H1 (cell line): Measurements from ENCODE around the gene NXPH1. TPM values are rescaled to one million over a fixed set of nuclear protein-coding genes. Genes with fewer than 3 reads are reported as not detected.

Experiments
- CTCF ChIA-PET: fragments of 300-600 bp; sonication (Branson Sonifier 250); formaldehyde crosslinking; loops from one replicate; lab custom pipeline; 2021; ENCODE audit not compliant: partially characterized antibody; lab: Charles Lee
- POLR2A ChIA-PET: fragments of 300-600 bp; sonication (Branson Sonifier 250); formaldehyde crosslinking; loops from one replicate; lab custom pipeline; 2021; ENCODE audit warnings: inconsistent platforms; ENCODE audit not compliant: partially characterized antibody; lab: Charles Lee
- DNase-seq, 2 experiments: peaks; one replicate each; pipeline versions ENCODE4 v3.0.0 to v3.0.0-alpha.2; 2010 to 2022; ENCODE audit warnings: low spot score in 2 of 2, low read depth in 1 of 2, mixed read lengths in 1 of 2
- FAIRE-seq: peaks from 2 replicates; lab custom pipeline; 2011; peaks lifted over from hg19 to GRCh38; lab: Jason Lieb, UNC
- H2AFZ ChIP-seq: 2 replicates; pipeline ENCODE4 v1.8.1; 2012; ENCODE audit warnings: low read length, inconsistent platforms
- H2AK5ac ChIP-seq: 2 replicates; pipeline ENCODE4 v1.6.1; 2013; ENCODE audit warnings: low read depth, low read length
- H2BK120ac ChIP-seq: replicated peaks from 2 replicates; pipeline ENCODE3; 2013; ENCODE audit warnings: low read depth, low read length, inconsistent platforms
- H2BK12ac ChIP-seq: 2 replicates; pipeline ENCODE4 v1.6.1; 2013; ENCODE audit warnings: low read depth, low read length
- H2BK15ac ChIP-seq: 2 replicates; pipeline ENCODE4 v1.6.1; 2013; ENCODE audit warnings: low read length
- H2BK20ac ChIP-seq: 2 replicates; pipeline ENCODE4 v1.6.1; 2013; ENCODE audit warnings: low read length
- H2BK5ac ChIP-seq: 2 replicates; pipeline ENCODE4 v1.6.1; 2013; ENCODE audit warnings: low read depth, low read length
- H3K14ac ChIP-seq: 2 replicates; pipeline ENCODE4 v1.6.1; 2013; ENCODE audit warnings: inconsistent platforms; ENCODE audit not compliant: insufficient read length
- H3K18ac ChIP-seq: 2 replicates; pipeline ENCODE4 v1.6.1; 2013; ENCODE audit warnings: low read length; ENCODE audit errors: extremely low read depth
- H3K23ac ChIP-seq: 2 replicates; pipeline ENCODE4 v1.6.1; 2013; ENCODE audit warnings: inconsistent platforms; ENCODE audit not compliant: insufficient read length
- H3K23me2 ChIP-seq: 2 replicates; pipeline ENCODE4 v1.6.1; 2013; ENCODE audit warnings: low read depth, low read length
- H3K27ac ChIP-seq: 2 replicates; pipeline ENCODE4 v1.6.1; 2011; ENCODE audit warnings: low read depth, low read length, inconsistent platforms
- H3K27me3 ChIP-seq, 4 experiments: replicated peaks in 1 of 4; 1 replicate in 1 of 4; 2 replicates in 3 of 4; pipeline versions ENCODE4 v1.6.1 to v1.8.1; 2011 to 2013; ENCODE audit warnings: low read length in 3 of 4, mild to moderate bottlenecking in 3 of 4, inconsistent platforms in 2 of 4, mixed read lengths in 2 of 4, moderate library complexity in 1 of 4; ENCODE audit not compliant: control insufficient read depth in 3 of 4, insufficient read depth in 3 of 4; ENCODE audit errors: extremely low read depth in 1 of 4
- H3K36me3 ChIP-seq, 4 experiments: 2 replicates each; pipeline versions ENCODE4 v1.6.1 to v1.8.1; 2011 to 2013; ENCODE audit warnings: mild to moderate bottlenecking in 4 of 4, low read length in 3 of 4, moderate library complexity in 2 of 4, control low read depth in 1 of 4, inconsistent platforms in 1 of 4; ENCODE audit not compliant: insufficient read depth in 4 of 4, control insufficient read depth in 2 of 4
- H3K4ac ChIP-seq: replicated peaks from 2 replicates; pipeline ENCODE3; 2013; ENCODE audit warnings: low read length, low read depth, mixed read lengths, inconsistent platforms; ENCODE audit not compliant: insufficient read length
- H3K4me1 ChIP-seq, 4 experiments: replicated peaks in 1 of 4; 1 replicate in 1 of 4; 2 replicates in 3 of 4; pipeline versions ENCODE4 v1.6.1 to v1.8.1; 2011 to 2013; ENCODE audit warnings: low read length in 3 of 4, inconsistent platforms in 2 of 4, mixed read lengths in 1 of 4; ENCODE audit not compliant: insufficient read depth in 4 of 4, control insufficient read depth in 3 of 4
- H3K4me2 ChIP-seq, 2 experiments: 2 replicates each; pipeline versions ENCODE4 v1.6.1 to v1.8.1; 2011 to 2013; ENCODE audit warnings: low read depth in 2 of 2, low read length in 2 of 2, control low read depth in 1 of 2, inconsistent platforms in 1 of 2, mild to moderate bottlenecking in 1 of 2; ENCODE audit not compliant: insufficient read depth in 1 of 2
- H3K4me3 ChIP-seq, 4 experiments: fragments of 200-600, 300-600 bp in 1 of 4; sonication (generic), shearing (Covaris generic), sonication (Bioruptor Twin) in 1 of 4; 2 replicates each; pipeline versions ENCODE4 v1.5.1 to v1.8.1; 2011 to 2016; ENCODE audit warnings: low read length in 4 of 4, low read depth in 3 of 4, control low read depth in 2 of 4, inconsistent platforms in 2 of 4, mild to moderate bottlenecking in 2 of 4, mixed read lengths in 1 of 4, moderate library complexity in 1 of 4; ENCODE audit not compliant: insufficient read depth in 2 of 4; ENCODE audit errors: extremely low read depth in 1 of 4
- H3K56ac ChIP-seq: replicated peaks from 2 replicates; pipeline ENCODE3; 2013; ENCODE audit warnings: low read depth, mild to moderate bottlenecking, mixed read lengths, low read length, inconsistent platforms; ENCODE audit not compliant: insufficient read length
- H3K79me1 ChIP-seq: 2 replicates; pipeline ENCODE4 v1.6.1; 2013; ENCODE audit warnings: low read depth, low read length, control low read depth
- H3K79me2 ChIP-seq, 2 experiments: 2 replicates each; pipeline versions ENCODE4 v1.6.1 to v1.8.1; 2012 to 2013; ENCODE audit warnings: low read length in 2 of 2, mild to moderate bottlenecking in 2 of 2, inconsistent platforms in 1 of 2; ENCODE audit not compliant: insufficient read depth in 2 of 2, control insufficient read depth in 1 of 2
- H3K9ac ChIP-seq, 4 experiments: replicated peaks in 1 of 4; 1 replicate in 1 of 4; 2 replicates in 3 of 4; pipeline versions ENCODE4 v1.6.1 to v1.8.1; 2011 to 2013; ENCODE audit warnings: low read depth in 3 of 4, low read length in 3 of 4, control low read depth in 2 of 4, mild to moderate bottlenecking in 2 of 4, moderate library complexity in 2 of 4, inconsistent platforms in 1 of 4; ENCODE audit errors: extremely low read depth in 1 of 4
- H3K9me3 ChIP-seq, 2 experiments: 2 replicates each; pipeline versions ENCODE4 v1.6.1 to v1.8.1; 2012 to 2013; ENCODE audit warnings: mild to moderate bottlenecking in 2 of 2, moderate library complexity in 2 of 2, control low read depth in 1 of 2, inconsistent platforms in 1 of 2, low read depth in 1 of 2, low read length in 1 of 2, mixed read lengths in 1 of 2; ENCODE audit not compliant: insufficient read depth in 2 of 2
- H4K20me1 ChIP-seq, 2 experiments: replicated peaks in 1 of 2; 2 replicates each; pipeline versions ENCODE3 to v1.8.1; 2011 to 2013; ENCODE audit warnings: inconsistent platforms in 2 of 2, low read length in 2 of 2, mild to moderate bottlenecking in 1 of 2; ENCODE audit not compliant: insufficient read depth in 2 of 2, control insufficient read depth in 1 of 2
- H4K5ac ChIP-seq: 2 replicates; pipeline ENCODE4 v1.6.1; 2013; ENCODE audit warnings: low read length, low read depth, mixed read lengths, inconsistent platforms; ENCODE audit not compliant: insufficient read length
- H4K8ac ChIP-seq: 2 replicates; pipeline ENCODE4 v1.8.0; 2013; ENCODE audit warnings: mild to moderate bottlenecking, moderate library complexity, low read length, inconsistent platforms; ENCODE audit not compliant: insufficient read depth; ENCODE audit errors: extremely low read depth
- H4K91ac ChIP-seq: replicated peaks from 2 replicates; pipeline ENCODE3; 2013; ENCODE audit warnings: low read length, mixed read lengths, inconsistent platforms; ENCODE audit not compliant: insufficient read length
- CREB1 ChIP-seq: IDR thresholded peaks from 2 replicates; pipeline ENCODE4 v1.6.1; 2012; ENCODE audit warnings: inconsistent platforms
- CTBP2 ChIP-seq: IDR thresholded peaks from 2 replicates; pipeline ENCODE4 v1.7.0; 2011; ENCODE audit warnings: borderline replicate concordance, mild to moderate bottlenecking, moderate library complexity, mixed read lengths, low read length; ENCODE audit not compliant: insufficient read depth, insufficient read length
- EZH2 ChIP-seq: fragments of 200-600 bp; sonication (generic); IDR thresholded peaks from 2 replicates; pipeline ENCODE4 v1.7.1; 2012; ENCODE audit warnings: low read depth, mild to moderate bottlenecking, moderate library complexity, low read length, inconsistent platforms; ENCODE audit not compliant: severe bottlenecking
- HDAC2 ChIP-seq, 2 experiments: fragments of 300-600 bp in 1 of 2; sonication (generic) in 1 of 2; IDR thresholded peaks; 2 replicates each; pipeline ENCODE4 v1.6.1; 2011 to 2012; ENCODE audit warnings: low read depth in 2 of 2, low read length in 2 of 2, mild to moderate bottlenecking in 2 of 2, moderate library complexity in 2 of 2, borderline replicate concordance in 1 of 2, inconsistent platforms in 1 of 2
- KDM5A ChIP-seq: fragments of 200-600 bp; IDR thresholded peaks from 2 replicates; pipeline ENCODE4 v1.7.1; 2012; ENCODE audit warnings: mild to moderate bottlenecking, low read length, inconsistent platforms, mixed read lengths
- NRF1 ChIP-seq: IDR thresholded peaks from 2 replicates; pipeline ENCODE4 v1.6.1; 2011; ENCODE audit warnings: mild to moderate bottlenecking, low read depth, low read length, improper control_type of control experiment
- PHF8 ChIP-seq: fragments of 200-600 bp; sonication (generic); conservative IDR thresholded peaks from 2 replicates; pipeline ENCODE4 v1.7.1; 2012; ENCODE audit warnings: low read depth, mild to moderate bottlenecking, inconsistent platforms, low read length, moderate library complexity
- POLR2A ChIP-seq, 2 experiments: IDR thresholded peaks; 1 replicate in 1 of 2; 2 replicates in 1 of 2; pipeline ENCODE4 v1.6.1; 2011; ENCODE audit warnings: low read depth in 2 of 2, low read length in 2 of 2, mild to moderate bottlenecking in 2 of 2; ENCODE audit errors: control extremely low read depth in 1 of 2
- SIRT6 ChIP-seq: IDR thresholded peaks from one replicate; pipeline ENCODE4 v1.7.1; 2012; ENCODE audit warnings: low read length, inconsistent platforms
- SP1 ChIP-seq: IDR thresholded peaks from 2 replicates; pipeline ENCODE4 v1.6.1; 2011; ENCODE audit warnings: low read depth, low read length
- SRF ChIP-seq: IDR thresholded peaks from 2 replicates; pipeline ENCODE4 v1.6.1; 2011; ENCODE audit warnings: mild to moderate bottlenecking, low read depth, low read length, moderate library complexity
- TBP ChIP-seq: IDR thresholded peaks from 2 replicates; pipeline ENCODE4 v1.6.1; 2011; ENCODE audit warnings: low read depth, low read length, improper control_type of control experiment
- TEAD4 ChIP-seq: IDR thresholded peaks from 2 replicates; pipeline ENCODE4 v1.6.1; 2012; ENCODE audit warnings: low read depth, low read length, inconsistent platforms, mixed read lengths
- polyA plus RNA-seq, 7 experiments: library from polyadenylated mRNA; depleted of rRNA in 3 of 7; stranded (reverse) in 5 of 7; unstranded in 2 of 7; fragments of >200 nt in 5 of 7; fragments of 200-250 nt in 2 of 7; gene quantifications; 1 replicate in 5 of 7; 2 replicates in 1 of 7; 4 replicates in 1 of 7; pipeline versions ENCODE4 v1.2.1 to v1.2.3, GENCODE V29; 2011 to 2013; ENCODE audit warnings: missing spikeins in 2 of 7, mixed read lengths in 2 of 7
- total RNA-seq: library from RNA; stranded (reverse); fragmentation: NEBNext Ultra II Directional; extraction: Animal tissue kit (Norgen Biotek cat#: 25700); gene quantifications from 2 replicates; pipeline ENCODE4 v1.2.1, GENCODE V29; 2021
- TF ChIP-seq, protein P1 (sequence below): IDR thresholded peaks from 2 replicates; pipeline ENCODE4 v1.6.1; 2012; ENCODE audit warnings: low read length, inconsistent platforms

The NXPH1 gene
- total and polyA plus RNA-seq, 2 of the 8 experiments (the other 6 are each of a cell fraction or from before 2014, with no cell fraction given), result 0.14 to 1.0 TPM

DNA sequence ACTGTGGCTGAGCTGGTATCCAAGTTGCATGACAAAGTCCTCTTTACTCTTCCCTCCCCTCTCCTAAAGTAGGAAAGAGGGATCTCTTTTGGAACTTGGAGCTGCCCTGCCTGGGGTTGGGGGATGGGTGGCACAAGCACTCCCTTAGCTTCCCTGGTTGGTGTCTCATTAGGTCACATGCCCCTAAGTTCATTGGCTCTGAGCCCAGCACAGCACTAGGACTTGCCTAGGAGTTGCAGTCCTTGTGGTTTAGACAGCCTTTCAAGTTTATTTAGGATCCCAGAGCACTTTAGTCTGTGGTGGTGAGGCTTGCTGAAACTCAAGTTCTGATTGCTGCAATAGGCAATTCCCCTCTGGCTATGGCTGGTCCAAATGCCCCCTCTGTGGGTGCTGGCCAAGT lies 281.4 kb downstream of the NXPH1 start:
- H2AK5ac ChIP-seq, result no peak overlapping the region
- no peak overlapping the region for H2BK20ac ChIP-seq
- no peak overlapping the region for H4K91ac ChIP-seq
- no peak overlapping the region; the same call in 1 of the 2 replicates for H3K18ac ChIP-seq
- no peaks in the 10 kb centered on the region for H4K20me1 ChIP-seq
- H2BK12ac ChIP-seq, result no peak overlapping the region
- no peak overlapping the region for H3K4me3 ChIP-seq
- no peak overlapping the region for H3K56ac ChIP-seq
- H2AFZ ChIP-seq, result peak overlapping the region; percentile 53
- no peaks in the 10 kb centered on the region for H3K79me1 ChIP-seq
- no peak overlapping the region for H3K4ac ChIP-seq
- H3K4me1 ChIP-seq, result no peaks in the 10 kb centered on the region
- H3K14ac ChIP-seq, result no peak overlapping the region
- no peak overlapping the region for H3K4me2 ChIP-seq
- H2BK5ac ChIP-seq, result no peak overlapping the region
- ChIA-PET CTCF (interaction anchor here (1.7 kb wide), 1 partner anchor 9 kb away, joined by 7 read pairs; no protein-coding TSS in a partner anchor), POLR2A (no interaction called here)
- no peak overlapping the region for H3K27ac ChIP-seq
- no peaks in the 10 kb centered on the region for H3K27me3 ChIP-seq
- no peak overlapping the region for H4K5ac ChIP-seq
- no peaks in the 10 kb centered on the region for H3K79me2 ChIP-seq
- no peaks in the 10 kb centered on the region for H3K36me3 ChIP-seq
- no peak overlapping the region for H2BK120ac ChIP-seq
- no peak for DNase-seq
- H2BK15ac ChIP-seq, result no peak overlapping the region
- H4K8ac ChIP-seq, result no peak overlapping the region
- no peak overlapping the region for H3K9ac ChIP-seq
- no peaks in the 10 kb centered on the region for H3K23me2 ChIP-seq
- H3K23ac ChIP-seq, result no peak overlapping the region
- no peak for FAIRE-seq
- no peaks in the 10 kb centered on the region for H3K9me3 ChIP-seq
- no peak for TF ChIP-seq KDM5A
- TF ChIP-seq HDAC2 (IDR thresholded peaks at IDR 0.05; ENCODE audit: borderline replicate concordance in 1 of 2, low read depth in 2 of 2, low read length in 2 of 2), result no peak
- no peak for TF ChIP-seq PHF8
- no peak for TF ChIP-seq POLR2A (IDR thresholded peaks at IDR 0.05; ENCODE audit: control extremely low read depth in 1 of 2, low read depth in 2 of 2, low read length in 2 of 2)
- TF ChIP-seq TEAD4, result no peak
- no peak for TF ChIP-seq NRF1
- TF ChIP-seq SIRT6, result no peak
- TF ChIP-seq CTBP2, result no peak
- no peak for TF ChIP-seq EZH2
- TF ChIP-seq CREB1, result no peak
- no peak for TF ChIP-seq TBP
- no peak for TF ChIP-seq SP1
- TF ChIP-seq SRF, result no peak
- TF ChIP-seq, protein P1, sequence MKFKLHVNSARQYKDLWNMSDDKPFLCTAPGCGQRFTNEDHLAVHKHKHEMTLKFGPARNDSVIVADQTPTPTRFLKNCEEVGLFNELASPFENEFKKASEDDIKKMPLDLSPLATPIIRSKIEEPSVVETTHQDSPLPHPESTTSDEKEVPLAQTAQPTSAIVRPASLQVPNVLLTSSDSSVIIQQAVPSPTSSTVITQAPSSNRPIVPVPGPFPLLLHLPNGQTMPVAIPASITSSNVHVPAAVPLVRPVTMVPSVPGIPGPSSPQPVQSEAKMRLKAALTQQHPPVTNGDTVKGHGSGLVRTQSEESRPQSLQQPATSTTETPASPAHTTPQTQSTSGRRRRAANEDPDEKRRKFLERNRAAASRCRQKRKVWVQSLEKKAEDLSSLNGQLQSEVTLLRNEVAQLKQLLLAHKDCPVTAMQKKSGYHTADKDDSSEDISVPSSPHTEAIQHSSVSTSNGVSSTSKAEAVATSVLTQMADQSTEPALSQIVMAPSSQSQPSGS, result no peak
